ENCODE measurements around the gene SLC6A7.

SLC6A7 gene

DNA sequence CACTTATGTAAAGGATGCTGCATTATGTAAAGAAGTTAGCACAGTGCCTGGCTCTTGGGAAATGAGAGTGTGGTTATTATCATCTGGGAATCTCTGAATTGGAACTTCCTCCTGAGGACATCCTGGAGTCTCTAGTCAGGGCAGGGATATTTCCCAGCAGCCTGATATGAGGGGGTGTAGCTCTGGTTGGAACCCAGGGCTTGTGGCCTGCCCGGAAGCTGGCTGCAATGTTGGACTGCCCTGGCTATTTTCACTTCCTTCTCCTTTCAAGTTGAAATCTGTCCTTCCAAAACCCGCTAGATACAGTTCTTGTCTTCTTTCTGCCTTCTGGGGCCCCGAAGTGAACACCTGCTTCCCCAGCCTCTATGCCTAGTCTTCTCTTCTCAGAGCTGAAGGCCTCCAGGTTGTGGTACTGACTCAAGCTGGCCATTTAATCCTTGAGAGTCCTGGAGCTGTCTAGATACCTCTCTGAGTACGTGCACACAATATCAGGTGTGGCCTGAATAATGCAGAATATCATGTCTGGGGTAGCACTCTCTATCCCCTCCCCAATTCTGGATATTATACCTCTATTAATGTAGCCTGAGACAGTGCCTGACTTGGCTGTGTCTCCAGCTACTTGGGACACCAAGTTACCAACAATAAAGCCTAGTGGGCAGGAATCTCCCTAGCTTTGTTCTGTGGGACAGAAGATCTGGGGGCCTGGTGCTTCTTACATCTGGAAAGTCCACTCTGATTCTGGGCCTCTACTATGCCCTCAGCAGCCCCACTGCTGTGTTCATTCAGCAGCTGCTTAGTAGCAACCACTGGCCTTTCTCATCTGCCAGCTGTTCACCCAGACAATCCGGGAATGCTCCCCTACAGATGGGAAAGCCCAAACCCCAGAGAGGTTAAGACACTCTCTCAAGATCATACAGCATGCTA is 45.0 kb downstream of the SLC6A7 start:
- no peak overlapping the region for H3K27ac ChIP-seq
- TF ChIP-seq CTCF (conservative IDR thresholded peaks at IDR 0.05), result no peak

DNA sequence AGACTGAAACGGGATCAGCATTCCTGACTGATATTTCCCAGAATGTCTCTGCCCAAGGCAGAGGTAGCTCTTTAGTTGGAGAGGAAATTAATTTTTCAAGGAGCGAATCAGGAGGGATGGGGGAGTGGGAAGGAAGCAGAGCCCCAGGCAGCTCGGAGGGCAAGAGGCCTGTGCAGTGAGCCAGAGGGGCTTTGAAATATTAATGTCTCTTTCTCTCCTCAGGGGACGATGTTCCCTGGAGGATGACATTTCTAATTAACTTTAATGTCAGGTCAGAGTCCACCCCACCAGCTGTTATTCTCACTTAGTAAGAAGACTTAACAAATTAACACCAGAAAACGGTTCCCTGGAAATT is 45.6 kb downstream of the SLC6A7 start:
- no peak overlapping the region for H3K27ac ChIP-seq
- TF ChIP-seq CTCF (conservative IDR thresholded peaks at IDR 0.05), result no peak

- H3K27ac ChIP-seq, result no peak overlapping the region
- no peak for TF ChIP-seq CTCF (conservative IDR thresholded peaks at IDR 0.05)
Measured at GRCh38 chr5:150236313-150236712, 46.5 kb downstream of the SLC6A7 start.

DNA sequence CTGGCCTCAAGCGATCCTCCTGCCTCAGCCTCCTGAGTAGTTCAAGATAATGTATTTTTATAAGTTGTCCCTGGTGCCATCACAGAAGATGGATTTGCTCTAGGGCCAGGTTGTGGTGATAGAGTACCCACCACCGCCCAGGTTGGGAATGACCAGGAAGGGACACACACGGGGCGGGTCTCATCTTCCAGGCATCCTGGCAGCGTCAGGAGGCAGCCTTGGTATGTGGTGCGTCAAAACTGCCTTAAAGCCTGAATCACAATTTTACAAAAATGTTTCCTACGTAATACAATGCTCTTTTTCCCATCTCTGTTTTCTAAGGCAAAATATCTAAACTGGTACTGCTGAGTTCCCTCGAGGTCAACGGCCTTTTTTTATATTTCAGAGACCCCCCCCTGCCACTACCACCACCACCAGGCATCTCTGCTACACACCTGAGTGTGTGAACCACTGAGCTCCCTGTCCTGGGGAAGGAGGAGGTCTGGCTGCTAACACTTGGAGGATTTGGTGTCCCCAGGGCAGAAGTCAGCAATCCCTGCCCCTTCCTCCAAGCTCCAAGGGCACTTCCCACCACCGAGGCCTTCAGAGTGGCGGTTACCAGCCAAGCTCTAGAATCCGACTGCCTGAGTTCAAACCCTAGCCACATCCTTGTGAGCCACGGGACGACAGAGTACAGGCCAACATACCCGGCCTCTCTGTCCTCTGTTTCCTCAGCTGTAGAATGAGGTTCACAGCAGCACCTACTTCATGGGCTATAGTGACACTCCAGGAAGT is 47.3 kb downstream of the SLC6A7 start:
- TF ChIP-seq CTCF (conservative IDR thresholded peaks at IDR 0.05), result no peak
- no peak overlapping the region for H3K27ac ChIP-seq

DNA sequence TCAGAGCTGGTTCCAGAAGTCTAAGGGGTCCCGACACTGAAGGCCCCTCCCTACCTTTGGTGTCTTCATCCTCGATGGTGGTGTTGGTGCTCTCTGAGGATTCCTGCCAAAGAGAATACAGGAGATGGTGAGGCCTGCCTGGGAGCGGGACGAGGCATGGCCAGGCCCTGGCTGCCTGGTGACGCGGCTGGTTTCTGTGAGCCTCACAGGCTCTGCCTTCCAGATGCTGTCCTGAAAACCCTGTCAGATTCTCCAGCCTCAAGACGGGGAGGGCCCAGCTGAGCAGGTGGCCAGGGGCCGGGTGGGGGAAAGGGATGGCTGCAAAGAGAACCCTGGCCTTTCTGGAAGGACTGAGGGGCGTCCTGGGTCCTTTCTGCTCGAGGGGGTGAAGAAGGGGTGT is 48.8 kb downstream of the SLC6A7 start:
- TF ChIP-seq CTCF (conservative IDR thresholded peaks at IDR 0.05), result no peak
- no peak overlapping the region for H3K27ac ChIP-seq

- no peak overlapping the region for H3K27ac ChIP-seq
- no peak for TF ChIP-seq CTCF (conservative IDR thresholded peaks at IDR 0.05)
Measured at GRCh38 chr5:150239099-150239793, 49.4 kb downstream of the SLC6A7 start.

DNA sequence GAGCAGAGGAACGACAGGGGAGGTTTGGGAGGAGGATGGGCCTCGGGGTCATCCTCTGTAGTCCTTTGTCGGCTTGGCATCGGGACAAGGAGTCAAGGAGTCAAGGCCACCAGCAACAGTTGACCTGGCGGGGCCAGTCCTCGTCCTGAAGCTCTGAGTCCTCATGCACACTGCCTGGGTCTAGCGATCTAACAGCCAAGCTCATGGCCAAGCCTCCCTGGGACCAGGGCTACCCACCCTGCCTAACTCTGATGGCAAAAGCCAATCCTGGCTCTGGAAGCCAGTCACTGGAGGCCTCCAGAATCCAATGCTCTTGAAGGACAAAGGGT is 49.9 kb downstream of the SLC6A7 start:
- H3K27ac ChIP-seq, result no peak overlapping the region
- no peak for TF ChIP-seq CTCF (conservative IDR thresholded peaks at IDR 0.05)
